NCI-H1092 (cell line): ENCODE measurements around the gene NRCAM.

Source experiments
- DNase-seq: peaks from one replicate; lab custom pipeline; 2025; lab: John Stamatoyannopoulos, UW

Gene NRCAM

GRCh38 chr7:108203537-108203936 is 252.7 kb downstream of the NRCAM start:
- peak; percentile 29 for DNase-seq

GRCh38 chr7:108202743-108203142 is 253.5 kb downstream of the NRCAM start:
- no peak for DNase-seq

GRCh38 chr7:108201766-108202165 is 254.5 kb downstream of the NRCAM start:
- no peak for DNase-seq

GRCh38 chr7:108200326-108200725 is 255.9 kb downstream of the NRCAM start:
- DNase-seq = no peak

GRCh38 chr7:108197371-108198091 is 258.7 kb downstream of the NRCAM start:
- no peak for DNase-seq

GRCh38 chr7:108196004-108196403 is 260.2 kb downstream of the NRCAM start:
- DNase-seq = no peak

GRCh38 chr7:108193594-108194498 is 262.4 kb downstream of the NRCAM start:
- peak; percentile 30 for DNase-seq

GRCh38 chr7:108190891-108191290 is 265.3 kb downstream of the NRCAM start:
- DNase-seq = no peak

- DNase-seq = no peak
Observed at GRCh38 chr7:108189733-108190388, 266.4 kb downstream of the NRCAM start.

- no peak for DNase-seq
Observed at GRCh38 chr7:108188724-108189123, 267.5 kb downstream of the NRCAM start.

- DNase-seq = peak; percentile 72
Observed at GRCh38 chr7:108181073-108181985, 274.9 kb downstream of the NRCAM start.

GRCh38 chr7:108178398-108178797 is 277.8 kb downstream of the NRCAM start:
- peak; percentile 99 for DNase-seq

GRCh38 chr7:108171164-108171563 is 285.1 kb downstream of the NRCAM start:
- no peak for DNase-seq

GRCh38 chr7:108170251-108170650 is 286.0 kb downstream of the NRCAM start:
- DNase-seq = no peak

GRCh38 chr7:108167460-108167859 is 288.8 kb downstream of the NRCAM start:
- no peak for DNase-seq

GRCh38 chr7:108166687-108167086 is 289.5 kb downstream of the NRCAM start:
- DNase-seq = no peak

- DNase-seq = no peak
Observed at GRCh38 chr7:108165723-108166122, 290.5 kb downstream of the NRCAM start.

GRCh38 chr7:108164946-108165345 is 291.3 kb downstream of the NRCAM start:
- no peak for DNase-seq

- DNase-seq = no peak
Observed at GRCh38 chr7:108164342-108164741, 291.9 kb downstream of the NRCAM start.

- DNase-seq = no peak
Observed at GRCh38 chr7:108158776-108159175, 297.5 kb downstream of the NRCAM start.

GRCh38 chr7:108157606-108158335 is 298.5 kb downstream of the NRCAM start:
- no peak for DNase-seq
